DOHH2 (cell line): ENCODE measurements around the gene FAM107A.

ENCODE experiments used
- H3F3A ChIP-seq: fragments of 200-600 bp; sonication (generic), shearing (Covaris generic); 2 replicates; pipeline ENCODE4 v1.6.0; 2016; ENCODE audit warnings: antibody characterized with exemption, mild to moderate bottlenecking; ENCODE audit not compliant: control insufficient read depth, insufficient read depth
- H3K27ac ChIP-seq: fragments of 200-600 bp; sonication (generic); 2 replicates; pipeline ENCODE4 v1.5.1; 2014; ENCODE audit warnings: low read depth, mild to moderate bottlenecking, low read length, moderate library complexity
- H3K27me3 ChIP-seq: fragments of 200-600 bp; sonication (generic); 2 replicates; pipeline ENCODE4 v1.6.1; 2014; ENCODE audit warnings: mild to moderate bottlenecking, low read length, mixed read lengths; ENCODE audit not compliant: control insufficient read depth
- H3K36me3 ChIP-seq: fragments of 200-600 bp; sonication (generic); 2 replicates; pipeline ENCODE4 v1.6.1; 2014; ENCODE audit warnings: mild to moderate bottlenecking, low read length, moderate library complexity, mixed read lengths; ENCODE audit not compliant: control insufficient read depth
- H3K4me1 ChIP-seq: fragments of 200-600 bp; sonication (generic); 2 replicates; pipeline ENCODE4 v1.6.1; 2014; ENCODE audit warnings: mild to moderate bottlenecking, low read length, mixed read lengths; ENCODE audit not compliant: control insufficient read depth
- H3K4me2 ChIP-seq: fragments of 200-600 bp; sonication (generic); 2 replicates; pipeline ENCODE4 v1.6.0; 2014; ENCODE audit warnings: mild to moderate bottlenecking, low read length, moderate library complexity
- H3K4me3 ChIP-seq: fragments of 200-600 bp; sonication (generic); 2 replicates; pipeline ENCODE4 v1.5.1; 2014; ENCODE audit warnings: mild to moderate bottlenecking, low read length, mixed read lengths
- H3K79me2 ChIP-seq: fragments of 200-600 bp; sonication (generic); 2 replicates; pipeline ENCODE4 v1.6.1; 2014; ENCODE audit warnings: mild to moderate bottlenecking, low read length, mixed read lengths; ENCODE audit not compliant: control insufficient read depth
- H3K9me2 ChIP-seq: fragments of 200-600 bp; sonication (generic); replicated peaks from 2 replicates; pipeline ENCODE4 v1.6.1; 2014; ENCODE audit warnings: mild to moderate bottlenecking, low read length, mixed read lengths; ENCODE audit not compliant: control insufficient read depth
- H3K9me3 ChIP-seq: fragments of 200-600 bp; sonication (generic); 2 replicates; pipeline ENCODE4 v1.6.1; 2014; ENCODE audit warnings: antibody characterized with exemption, low read length, mixed read lengths; ENCODE audit not compliant: control insufficient read depth, insufficient read depth
- H4K20me1 ChIP-seq: fragments of 200-600 bp; sonication (generic); 2 replicates; pipeline ENCODE4 v1.6.0; 2014; ENCODE audit warnings: low read depth, mild to moderate bottlenecking, antibody characterized with exemption, low read length, moderate library complexity; ENCODE audit not compliant: control insufficient read depth, insufficient read depth
- CTCF ChIP-seq: fragments of 200-600 bp; sonication (generic); IDR thresholded peaks from one replicate; pipeline ENCODE4 v1.5.1; 2014; ENCODE audit warnings: antibody characterized with exemption, mild to moderate bottlenecking, low read depth, low read length; ENCODE audit not compliant: poor library complexity, severe bottlenecking
- EZH2phosphoT487 ChIP-seq: fragments of 200-600 bp; sonication (generic); IDR thresholded peaks from 2 replicates; pipeline ENCODE4 v1.6.1; 2017; ENCODE audit warnings: borderline replicate concordance, mild to moderate bottlenecking, antibody characterized with exemption, low read length, moderate library complexity, mixed read lengths

Gene FAM107A

GRCh38 chr3:58524326-58524888 is 52.8 kb downstream of the FAM107A start:
- Histone ChIP-seq H3K27me3 (no peaks in the 10 kb centered on the region), H3K36me3 (no peaks in the 10 kb centered on the region), H4K20me1 (no peaks in the 10 kb centered on the region), H3K79me2 (no peaks in the 10 kb centered on the region), H3K27ac (no peak overlapping the region), H3K9me2 (no peaks in the 10 kb centered on the region), H3K4me2 (no peak overlapping the region), H3F3A (no peaks in the 10 kb centered on the region), H3K4me3 (no peak overlapping the region), H3K9me3 (no peaks in the 10 kb centered on the region), H3K4me1 (no peaks in the 10 kb centered on the region)
- TF ChIP-seq CTCF = no peak
- no peak for TF ChIP-seq EZH2phosphoT487

GRCh38 chr3:58522759-58523425 is 54.3 kb downstream of the FAM107A start:
- Histone ChIP-seq H3K9me3 (no peaks in the 10 kb centered on the region), H3K27ac (no peak overlapping the region), H3K79me2 (no peaks in the 10 kb centered on the region), H3K4me3 (no peak overlapping the region), H3K4me1 (no peaks in the 10 kb centered on the region), H3K27me3 (no peaks in the 10 kb centered on the region), H4K20me1 (no peaks in the 10 kb centered on the region), H3K36me3 (no peaks in the 10 kb centered on the region), H3F3A (no peaks in the 10 kb centered on the region), H3K9me2 (no peaks in the 10 kb centered on the region), H3K4me2 (no peak overlapping the region)
- no peak for TF ChIP-seq CTCF
- no peak for TF ChIP-seq EZH2phosphoT487

- TF ChIP-seq CTCF (no peak), EZH2phosphoT487 (no peak)
- Histone ChIP-seq H3F3A (no peaks in the 10 kb centered on the region), H3K9me2 (no peaks in the 10 kb centered on the region), H3K27me3 (no peaks in the 10 kb centered on the region), H3K4me3 (no peak overlapping the region), H3K27ac (no peak overlapping the region), H3K4me1 (no peaks in the 10 kb centered on the region), H3K4me2 (no peak overlapping the region), H3K9me3 (no peaks in the 10 kb centered on the region), H3K79me2 (no peaks in the 10 kb centered on the region), H3K36me3 (no peaks in the 10 kb centered on the region), H4K20me1 (no peaks in the 10 kb centered on the region)
Measured at GRCh38 chr3:58521917-58522631, 55.1 kb downstream of the FAM107A start.
